Type B pancreatic cell (in vitro differentiated cells): ENCODE measurements around the gene PTPRK. TPM values are rescaled to one million over a fixed set of nuclear protein-coding genes. Genes with fewer than 3 reads are reported as not detected.
A peak's percentile ranks its signal among the peaks of the same experiment; 100 is the strongest.

Experiments
- DNase-seq: peaks from one replicate; pipeline ENCODE4 v3.0.0; 2021; ENCODE audit warnings: mixed read lengths; ENCODE audit not compliant: unreplicated experiment; ENCODE audit errors: extremely low spot score
- H3K27ac Mint-ChIP-seq: 2 replicates; pipeline ENCODE4 v1.8.0; 2021; ENCODE audit warnings: mild to moderate bottlenecking, mixed read lengths
- H3K27me3 Mint-ChIP-seq: 2 replicates; pipeline ENCODE4 v1.8.0; 2021; ENCODE audit warnings: mixed read lengths
- H3K36me3 Mint-ChIP-seq: 2 replicates; pipeline ENCODE4 v1.8.0; 2021; ENCODE audit warnings: mixed read lengths
- H3K4me1 Mint-ChIP-seq: one replicate; pipeline ENCODE4 v1.8.0; 2021; ENCODE audit warnings: mixed read lengths; ENCODE audit not compliant: unreplicated experiment
- H3K4me3 Mint-ChIP-seq: 2 replicates; pipeline ENCODE4 v1.8.0; 2021; ENCODE audit warnings: mild to moderate bottlenecking, mixed read lengths
- H3K9me3 Mint-ChIP-seq: 2 replicates; pipeline ENCODE4 v1.8.0; 2021; ENCODE audit warnings: mixed read lengths
- total RNA-seq: library from RNA; stranded (reverse); gene quantifications from 2 replicates; pipeline ENCODE4 v1.2.1, GENCODE V29; 2021; ENCODE audit warnings: low replicate concordance
- TF ChIP-seq, protein P1 (sequence below): fragments of 200-600 bp; sonication (generic); conservative IDR thresholded peaks from 2 replicates; pipeline ENCODE4 v1.5.0; 2021; ENCODE audit warnings: antibody characterized with exemption, mild to moderate bottlenecking

Gene PTPRK
- total RNA-seq, 1 donor from 2014 or later: 63.4 TPM

GRCh38 chr6:128500749-128501600 lies 19.4 kb downstream of the PTPRK start:
- Mint-ChIP-seq H3K4me1 (peaks cover 26% of the 10 kb centered on the region), H3K27me3 (no peaks in the 10 kb centered on the region)
- TF ChIP-seq, protein P1, sequence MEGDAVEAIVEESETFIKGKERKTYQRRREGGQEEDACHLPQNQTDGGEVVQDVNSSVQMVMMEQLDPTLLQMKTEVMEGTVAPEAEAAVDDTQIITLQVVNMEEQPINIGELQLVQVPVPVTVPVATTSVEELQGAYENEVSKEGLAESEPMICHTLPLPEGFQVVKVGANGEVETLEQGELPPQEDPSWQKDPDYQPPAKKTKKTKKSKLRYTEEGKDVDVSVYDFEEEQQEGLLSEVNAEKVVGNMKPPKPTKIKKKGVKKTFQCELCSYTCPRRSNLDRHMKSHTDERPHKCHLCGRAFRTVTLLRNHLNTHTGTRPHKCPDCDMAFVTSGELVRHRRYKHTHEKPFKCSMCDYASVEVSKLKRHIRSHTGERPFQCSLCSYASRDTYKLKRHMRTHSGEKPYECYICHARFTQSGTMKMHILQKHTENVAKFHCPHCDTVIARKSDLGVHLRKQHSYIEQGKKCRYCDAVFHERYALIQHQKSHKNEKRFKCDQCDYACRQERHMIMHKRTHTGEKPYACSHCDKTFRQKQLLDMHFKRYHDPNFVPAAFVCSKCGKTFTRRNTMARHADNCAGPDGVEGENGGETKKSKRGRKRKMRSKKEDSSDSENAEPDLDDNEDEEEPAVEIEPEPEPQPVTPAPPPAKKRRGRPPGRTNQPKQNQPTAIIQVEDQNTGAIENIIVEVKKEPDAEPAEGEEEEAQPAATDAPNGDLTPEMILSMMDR: no peak

GRCh38 chr6:128500014-128500413 lies 20.4 kb downstream of the PTPRK start:
- Mint-ChIP-seq H3K9me3 (no peaks in the 10 kb centered on the region), H3K36me3 (no peaks in the 10 kb centered on the region), H3K4me3 (no peak overlapping the region), H3K27ac (peak overlapping the region; percentile 17), H3K4me1 (peaks cover 19% of the 10 kb centered on the region), H3K27me3 (no peaks in the 10 kb centered on the region)
- TF ChIP-seq, protein P1: no peak
- no peak for DNase-seq

More at GRCh38 chr6:128500749-128501600, 19.4 kb downstream of the PTPRK start:
- Mint-ChIP-seq H3K4me3 (no peak overlapping the region), H3K36me3 (no peaks in the 10 kb centered on the region), H3K27ac (no peak overlapping the region), H3K9me3 (no peaks in the 10 kb centered on the region)
- DNase-seq: no peak

GRCh38 chr6:128499079-128499731 lies 21.2 kb downstream of the PTPRK start:
- no peak overlapping the region for H3K27ac Mint-ChIP-seq
- no peak for DNase-seq
- peaks cover 21% of the 10 kb centered on the region for H3K4me1 Mint-ChIP-seq
- H3K4me3 Mint-ChIP-seq: no peak overlapping the region
- H3K9me3 Mint-ChIP-seq: no peaks in the 10 kb centered on the region
- TF ChIP-seq, protein P1: no peak
- no peaks in the 10 kb centered on the region for H3K27me3 Mint-ChIP-seq
- no peaks in the 10 kb centered on the region for H3K36me3 Mint-ChIP-seq

DNA sequence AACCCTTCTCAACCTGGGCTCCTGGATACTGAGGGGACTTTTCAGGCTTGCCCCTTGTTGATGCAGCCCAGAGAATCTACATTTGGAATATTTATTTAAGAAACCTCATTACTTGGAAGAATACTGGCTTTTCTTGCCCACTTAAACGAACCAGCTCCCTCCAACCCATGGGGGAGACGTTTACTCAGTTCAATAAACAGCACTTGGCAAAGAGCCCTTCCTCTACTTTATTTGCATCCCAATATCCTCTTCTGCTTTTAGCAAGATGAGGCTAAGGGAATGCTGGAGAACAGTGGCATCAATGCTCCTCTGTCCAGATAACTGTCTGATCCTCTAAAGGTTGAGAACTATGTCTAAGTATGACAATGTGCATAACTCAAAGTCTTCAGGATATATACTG lies 22.2 kb downstream of the PTPRK start:
- Mint-ChIP-seq H3K36me3 (peaks cover 4% of the 10 kb centered on the region), H3K4me1 (peaks cover 21% of the 10 kb centered on the region), H3K27ac (no peak overlapping the region), H3K4me3 (no peak overlapping the region), H3K27me3 (no peaks in the 10 kb centered on the region), H3K9me3 (no peaks in the 10 kb centered on the region)
- TF ChIP-seq, protein P1: no peak
- no peak for DNase-seq

DNA sequence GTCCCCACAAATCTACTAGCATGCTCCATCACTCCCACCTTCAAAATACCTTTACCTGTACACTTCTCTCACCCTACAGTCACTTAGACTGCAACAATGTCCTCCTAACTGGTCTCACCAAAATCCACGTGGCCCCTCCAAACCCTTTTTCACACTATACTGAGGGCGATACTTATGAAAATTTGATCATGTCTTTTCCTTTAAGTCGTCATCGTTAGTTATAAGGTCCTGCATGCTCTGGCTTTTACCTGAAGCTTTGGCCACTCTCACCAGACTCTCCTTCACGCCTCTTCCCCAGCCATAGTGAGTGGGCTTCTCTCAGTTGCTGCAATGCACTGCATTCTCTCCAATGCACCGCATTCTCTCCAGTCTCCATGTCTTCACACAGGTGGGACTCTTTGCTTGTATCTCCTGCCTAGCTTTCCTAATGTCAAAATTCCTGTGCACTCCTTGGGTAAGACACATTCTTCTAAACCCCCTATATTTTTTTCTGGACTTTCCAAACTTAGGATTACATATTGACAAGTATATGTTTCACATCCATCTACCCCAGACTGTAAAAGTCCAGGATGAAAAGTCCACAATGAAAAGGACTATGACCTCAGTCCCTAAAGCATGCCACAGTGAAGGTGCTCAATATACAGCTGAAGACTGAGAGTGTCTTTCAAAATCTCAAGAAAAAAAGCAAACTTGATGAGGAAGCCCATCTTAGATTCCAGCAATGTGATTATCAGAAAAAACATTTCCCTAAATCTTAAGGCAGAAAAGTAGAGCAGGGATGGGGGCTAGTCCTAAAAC lies 24.7 kb downstream of the PTPRK start:
- Mint-ChIP-seq H3K27ac (no peak overlapping the region), H3K27me3 (no peaks in the 10 kb centered on the region), H3K36me3 (peaks cover 4% of the 10 kb centered on the region), H3K4me1 (peaks cover 37% of the 10 kb centered on the region), H3K4me3 (no peak overlapping the region), H3K9me3 (no peaks in the 10 kb centered on the region)
- TF ChIP-seq, protein P1: no peak
- no peak for DNase-seq
